Endothelial cell of umbilical vein (primary cell): Measurements from ENCODE around the gene DAB1.

Experiments used
- MYC ChIP-seq: IDR thresholded peaks from one replicate; pipeline ENCODE4 v1.6.1; 2011; ENCODE audit warnings: mild to moderate bottlenecking, low read depth, low read length
- POLR2A ChIP-seq: IDR thresholded peaks from 2 replicates; pipeline ENCODE4 v1.6.1; 2012; ENCODE audit warnings: low read depth, mild to moderate bottlenecking, control low read depth, low read length
- POLR2AphosphoS5 ChIP-seq: IDR thresholded peaks from 2 replicates; pipeline ENCODE4 v1.6.1; 2012; ENCODE audit warnings: low read depth, mild to moderate bottlenecking, control low read depth, low read length, moderate library complexity; ENCODE audit not compliant: insufficient read depth
- TF ChIP-seq, protein P1 (sequence below), 2 donors: IDR thresholded peaks; 1 replicate in 1 of 2; 2 replicates in 1 of 2; pipeline ENCODE4 v1.5.1; 2011; ENCODE audit warnings: low read length in 2 of 2, mild to moderate bottlenecking in 2 of 2, moderate library complexity in 2 of 2, control low read depth in 1 of 2, inconsistent platforms in 1 of 2, low read depth in 1 of 2; ENCODE audit not compliant: insufficient read depth in 1 of 2; ENCODE audit errors: extremely low read depth in 1 of 2
- TF ChIP-seq, protein P2 (sequence below): IDR thresholded peaks from 2 replicates; pipeline ENCODE4 v1.6.1; 2011; ENCODE audit not compliant: insufficient read depth, insufficient read length

DNA sequence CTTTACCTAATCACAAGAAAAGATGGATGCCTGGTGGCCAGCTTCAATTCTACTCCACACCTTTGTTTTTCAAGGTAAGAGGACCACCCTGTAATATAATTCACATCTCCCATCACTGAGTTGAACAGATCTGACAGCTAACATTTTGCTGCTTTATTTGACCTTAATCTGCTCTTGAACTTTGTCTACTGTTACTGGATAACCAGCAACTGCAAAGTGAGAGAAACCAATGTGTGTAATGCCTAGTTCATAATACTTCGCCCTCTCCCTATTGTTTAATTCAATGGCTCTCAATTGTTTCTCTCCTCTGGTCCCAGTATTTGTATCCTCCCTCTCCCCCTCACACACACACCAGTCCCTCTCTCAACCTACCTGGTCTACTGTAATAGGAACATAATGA is 214.4 kb downstream of the DAB1 start:
- no peak for TF ChIP-seq POLR2A
- TF ChIP-seq, protein P1, sequence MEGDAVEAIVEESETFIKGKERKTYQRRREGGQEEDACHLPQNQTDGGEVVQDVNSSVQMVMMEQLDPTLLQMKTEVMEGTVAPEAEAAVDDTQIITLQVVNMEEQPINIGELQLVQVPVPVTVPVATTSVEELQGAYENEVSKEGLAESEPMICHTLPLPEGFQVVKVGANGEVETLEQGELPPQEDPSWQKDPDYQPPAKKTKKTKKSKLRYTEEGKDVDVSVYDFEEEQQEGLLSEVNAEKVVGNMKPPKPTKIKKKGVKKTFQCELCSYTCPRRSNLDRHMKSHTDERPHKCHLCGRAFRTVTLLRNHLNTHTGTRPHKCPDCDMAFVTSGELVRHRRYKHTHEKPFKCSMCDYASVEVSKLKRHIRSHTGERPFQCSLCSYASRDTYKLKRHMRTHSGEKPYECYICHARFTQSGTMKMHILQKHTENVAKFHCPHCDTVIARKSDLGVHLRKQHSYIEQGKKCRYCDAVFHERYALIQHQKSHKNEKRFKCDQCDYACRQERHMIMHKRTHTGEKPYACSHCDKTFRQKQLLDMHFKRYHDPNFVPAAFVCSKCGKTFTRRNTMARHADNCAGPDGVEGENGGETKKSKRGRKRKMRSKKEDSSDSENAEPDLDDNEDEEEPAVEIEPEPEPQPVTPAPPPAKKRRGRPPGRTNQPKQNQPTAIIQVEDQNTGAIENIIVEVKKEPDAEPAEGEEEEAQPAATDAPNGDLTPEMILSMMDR (IDR thresholded peaks at IDR 0.05; ENCODE audit: extremely low read depth in 1 of 2, insufficient read depth in 1 of 2, low read depth in 1 of 2, low read length in 2 of 2), result no peak
- TF ChIP-seq MYC, result no peak
- TF ChIP-seq POLR2AphosphoS5, result no peak
- TF ChIP-seq, protein P2, sequence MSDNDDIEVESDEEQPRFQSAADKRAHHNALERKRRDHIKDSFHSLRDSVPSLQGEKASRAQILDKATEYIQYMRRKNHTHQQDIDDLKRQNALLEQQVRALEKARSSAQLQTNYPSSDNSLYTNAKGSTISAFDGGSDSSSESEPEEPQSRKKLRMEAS, result no peak
